ENCODE data around the gene MPZL3. TPM values are rescaled to one million over a fixed set of nuclear protein-coding genes. Genes with fewer than 3 reads are reported as not detected.
A peak's percentile ranks its signal among the peaks of the same experiment; 100 is the strongest.
"Not testable (repeated sequence)": the region's sequence is repeated elsewhere in the genome, so short reads cannot be mapped to it uniquely, and the experiment has no call there.

MPZL3 gene
- total RNA-seq, 1 experiment from 2014 or later = 0.52 TPM

GRCh38 chr11:118198370-118198769 is 53.8 kb downstream of the MPZL3 start:
- POLR2A ChIA-PET (ENCODE audit: low non-redundant PET) = no interaction called here
- no peak overlapping the region for H3K4me3 ChIP-seq (ENCODE audit: low read depth, low read length, poor library complexity, severe bottlenecking)
- H3K27me3 ChIP-seq (replicated peaks; ENCODE audit: insufficient read depth, low read depth, low read length, poor library complexity) = no peaks in the 10 kb centered on the region
- H3K36me3 ChIP-seq (ENCODE audit: insufficient read depth, low read length, poor library complexity, severe bottlenecking) = no peaks in the 10 kb centered on the region
- no peaks in the 10 kb centered on the region for H3K4me1 ChIP-seq (ENCODE audit: insufficient read depth, low read length, poor library complexity, severe bottlenecking)
- DNase-seq (ENCODE audit: low spot score) = peak; percentile 68
- no peak overlapping the region for H3K27ac ChIP-seq (ENCODE audit: low read depth, low read length, poor library complexity, severe bottlenecking)
- H3K9me3 ChIP-seq (ENCODE audit: low read depth, low read length, poor library complexity, severe bottlenecking) = no peaks in the 10 kb centered on the region
- CTCF ChIA-PET = interaction anchor here (0.6 to 1.2 kb wide), 11 partner anchors 14 to 426 kb away, joined by 3 to 8 read pairs (median 4); no protein-coding TSS in a partner anchor
- intact Hi-C loops (cut with micrococcal nuclease; ENCODE audit: unreplicated experiment) = loop anchor here (1.0 to 2.0 kb wide), 3 partner anchors 160 to 368 kb away; partner anchors contain the start of gene UBE4A
- BruUV-seq (replicated peaks) = no TSS peak
- TF ChIP-seq CTCF (conservative IDR thresholded peaks at IDR 0.05; ENCODE audit: low read depth, low read length) = peak; percentile 96
- no peak for TF ChIP-seq EZH2 (IDR thresholded peaks at IDR 0.05; ENCODE audit: borderline replicate concordance, low read depth, low read length, poor library complexity, severe bottlenecking)

- TF ChIP-seq EZH2 (IDR thresholded peaks at IDR 0.05; ENCODE audit: borderline replicate concordance, low read depth, low read length, poor library complexity, severe bottlenecking) = no peak
- no peak for TF ChIP-seq CTCF (conservative IDR thresholded peaks at IDR 0.05; ENCODE audit: low read depth, low read length)
- Histone ChIP-seq H3K27me3 (replicated peaks; ENCODE audit: insufficient read depth, low read depth, low read length, poor library complexity) (no peaks in the 10 kb centered on the region), H3K4me3 (ENCODE audit: low read depth, low read length, poor library complexity, severe bottlenecking) (no peak overlapping the region), H3K36me3 (ENCODE audit: insufficient read depth, low read length, poor library complexity, severe bottlenecking) (no peaks in the 10 kb centered on the region), H3K27ac (ENCODE audit: low read depth, low read length, poor library complexity, severe bottlenecking) (no peak overlapping the region), H3K9me3 (ENCODE audit: low read depth, low read length, poor library complexity, severe bottlenecking) (no peaks in the 10 kb centered on the region), H3K4me1 (ENCODE audit: insufficient read depth, low read length, poor library complexity, severe bottlenecking) (no peaks in the 10 kb centered on the region)
- intact Hi-C loops (cut with micrococcal nuclease; ENCODE audit: unreplicated experiment) = no loop called here
- no TSS peak for BruUV-seq (replicated peaks)
- no peak for DNase-seq (ENCODE audit: low spot score)
- ChIA-PET POLR2A (ENCODE audit: low non-redundant PET) (no interaction called here), CTCF (no interaction called here)
Observed at GRCh38 chr11:118194835-118195627, 57.1 kb downstream of the MPZL3 start.

GRCh38 chr11:118193910-118194566 is 58.1 kb downstream of the MPZL3 start:
- intact Hi-C loops (cut with micrococcal nuclease; ENCODE audit: unreplicated experiment) = no loop called here
- CTCF ChIA-PET = no interaction called here
- H3K4me1 ChIP-seq (ENCODE audit: insufficient read depth, low read length, poor library complexity, severe bottlenecking) = no peaks in the 10 kb centered on the region
- H3K27me3 ChIP-seq (replicated peaks; ENCODE audit: insufficient read depth, low read depth, low read length, poor library complexity) = no peaks in the 10 kb centered on the region
- H3K9me3 ChIP-seq (ENCODE audit: low read depth, low read length, poor library complexity, severe bottlenecking) = no peaks in the 10 kb centered on the region
- no peak overlapping the region for H3K4me3 ChIP-seq (ENCODE audit: low read depth, low read length, poor library complexity, severe bottlenecking)
- H3K36me3 ChIP-seq (ENCODE audit: insufficient read depth, low read length, poor library complexity, severe bottlenecking) = no peaks in the 10 kb centered on the region
- BruUV-seq (replicated peaks) = no TSS peak
- POLR2A ChIA-PET (ENCODE audit: low non-redundant PET) = no interaction called here
- DNase-seq (ENCODE audit: low spot score) = no peak
- H3K27ac ChIP-seq (ENCODE audit: low read depth, low read length, poor library complexity, severe bottlenecking) = no peak overlapping the region
- TF ChIP-seq EZH2 (IDR thresholded peaks at IDR 0.05; ENCODE audit: borderline replicate concordance, low read depth, low read length, poor library complexity, severe bottlenecking) (no peak), CTCF (conservative IDR thresholded peaks at IDR 0.05; ENCODE audit: low read depth, low read length) (no peak)

GRCh38 chr11:118192817-118193216 is 59.3 kb downstream of the MPZL3 start:
- H3K27ac ChIP-seq (ENCODE audit: low read depth, low read length, poor library complexity, severe bottlenecking); BruUV-seq (replicated peaks); CTCF ChIA-PET; DNase-seq (ENCODE audit: low spot score); intact Hi-C loops (cut with micrococcal nuclease; ENCODE audit: unreplicated experiment); H3K9me3 ChIP-seq (ENCODE audit: low read depth, low read length, poor library complexity, severe bottlenecking); H3K4me3 ChIP-seq (ENCODE audit: low read depth, low read length, poor library complexity, severe bottlenecking); H3K36me3 ChIP-seq (ENCODE audit: insufficient read depth, low read length, poor library complexity, severe bottlenecking); H3K27me3 ChIP-seq (replicated peaks; ENCODE audit: insufficient read depth, low read depth, low read length, poor library complexity); H3K4me1 ChIP-seq (ENCODE audit: insufficient read depth, low read length, poor library complexity, severe bottlenecking); POLR2A ChIA-PET (ENCODE audit: low non-redundant PET): not testable (repeated sequence)

- POLR2A ChIA-PET (ENCODE audit: low non-redundant PET); H3K36me3 ChIP-seq (ENCODE audit: insufficient read depth, low read length, poor library complexity, severe bottlenecking); DNase-seq (ENCODE audit: low spot score); H3K9me3 ChIP-seq (ENCODE audit: low read depth, low read length, poor library complexity, severe bottlenecking); H3K4me3 ChIP-seq (ENCODE audit: low read depth, low read length, poor library complexity, severe bottlenecking); H3K4me1 ChIP-seq (ENCODE audit: insufficient read depth, low read length, poor library complexity, severe bottlenecking); H3K27me3 ChIP-seq (replicated peaks; ENCODE audit: insufficient read depth, low read depth, low read length, poor library complexity); intact Hi-C loops (cut with micrococcal nuclease; ENCODE audit: unreplicated experiment); H3K27ac ChIP-seq (ENCODE audit: low read depth, low read length, poor library complexity, severe bottlenecking); CTCF ChIA-PET; BruUV-seq (replicated peaks): not testable (repeated sequence)
Observed at GRCh38 chr11:118190942-118191506, 61.1 kb downstream of the MPZL3 start.
